Measurements from ENCODE around the gene ERO1A.

Gene ERO1A

GRCh38 chr14:52602131-52602530 is 93.2 kb downstream of the ERO1A start:
- no peak for TF ChIP-seq ZNF274 (IDR thresholded peaks at IDR 0.05; ENCODE audit: low read depth, low read length)
- H3K4me3 ChIP-seq (ENCODE audit: low read length): no peak overlapping the region

GRCh38 chr14:52599974-52600373 is 95.4 kb downstream of the ERO1A start:
- H3K4me3 ChIP-seq (ENCODE audit: low read length): no peak overlapping the region
- TF ChIP-seq ZNF274 (IDR thresholded peaks at IDR 0.05; ENCODE audit: low read depth, low read length): no peak

- H3K4me3 ChIP-seq (ENCODE audit: low read length): no peak overlapping the region
- TF ChIP-seq ZNF274 (IDR thresholded peaks at IDR 0.05; ENCODE audit: low read depth, low read length): no peak
Measured at GRCh38 chr14:52598568-52598967, 96.8 kb downstream of the ERO1A start.

- TF ChIP-seq ZNF274 (IDR thresholded peaks at IDR 0.05; ENCODE audit: low read depth, low read length): no peak
Measured at GRCh38 chr14:52596861-52597260, 98.5 kb downstream of the ERO1A start.

GRCh38 chr14:52596320-52596719 is 99.0 kb downstream of the ERO1A start:
- no peak overlapping the region for H3K4me3 ChIP-seq (ENCODE audit: low read length)
- TF ChIP-seq ZNF274 (IDR thresholded peaks at IDR 0.05; ENCODE audit: low read depth, low read length): no peak

More at GRCh38 chr14:52596861-52597260, 98.5 kb downstream of the ERO1A start:
- H3K4me3 ChIP-seq (ENCODE audit: low read length): no peak overlapping the region

GRCh38 chr14:52590318-52590717 is 105.0 kb downstream of the ERO1A start:
- no peak for TF ChIP-seq ZNF274 (IDR thresholded peaks at IDR 0.05; ENCODE audit: low read depth, low read length)

More at GRCh38 chr14:52590318-52590717, 105.0 kb downstream of the ERO1A start:
- H3K4me3 ChIP-seq (ENCODE audit: low read length): no peak overlapping the region

All from GM08714 (cell line).